Spleen (tissue), 13 donors: ENCODE data around the gene CSE1L. TPM values are rescaled to one million over a fixed set of nuclear protein-coding genes. Genes with fewer than 3 reads are reported as not detected.

ENCODE experiments used
- DNase-seq: peaks from one replicate; pipeline ENCODE4 v3.0.0-alpha.2; 2020
- H3K27ac ChIP-seq, 8 donors: fragments of 200-600 bp; sonication (generic) in 7 of 8; 1 replicate in 4 of 8; 2 replicates in 4 of 8; pipeline versions ENCODE4 v1.5.0 to v1.8.0; 2016 to 2021; ENCODE audit warnings: inconsistent platforms in 4 of 8, mild to moderate bottlenecking in 4 of 8, moderate library complexity in 1 of 8
- H3K27me3 ChIP-seq, 7 donors: fragments of 200-600 bp; sonication (generic) in 6 of 7; replicated peaks in 1 of 7; 1 replicate in 4 of 7; 2 replicates in 3 of 7; pipeline versions ENCODE4 v1.5.0 to v1.8.0; 2016 to 2021; ENCODE audit warnings: inconsistent platforms in 3 of 7, mild to moderate bottlenecking in 1 of 7
- H3K36me3 ChIP-seq, 6 donors: fragments of 200-600 bp; sonication (generic) in 5 of 6; 1 replicate in 4 of 6; 2 replicates in 2 of 6; pipeline versions ENCODE4 v1.5.0 to v1.8.0; 2016 to 2021; ENCODE audit warnings: inconsistent platforms in 2 of 6
- H3K4me1 ChIP-seq, 6 donors: fragments of 200-600 bp; sonication (generic) in 5 of 6; 1 replicate in 3 of 6; 2 replicates in 3 of 6; pipeline versions ENCODE4 v1.5.0 to v1.8.0; 2016 to 2021; ENCODE audit warnings: inconsistent platforms in 3 of 6
- H3K4me3 ChIP-seq, 8 donors: fragments of 200-600 bp; sonication (generic) in 7 of 8; 1 replicate in 4 of 8; 2 replicates in 4 of 8; pipeline versions ENCODE4 v1.5.0 to v1.8.0; 2016 to 2021; ENCODE audit warnings: inconsistent platforms in 4 of 8, mild to moderate bottlenecking in 4 of 8, moderate library complexity in 2 of 8
- H3K9me3 ChIP-seq, 8 donors: fragments of 200-600 bp; sonication (generic) in 7 of 8; 1 replicate in 4 of 8; 2 replicates in 4 of 8; pipeline versions ENCODE4 v1.5.0 to v1.8.0; 2016 to 2021; ENCODE audit warnings: inconsistent platforms in 4 of 8
- POLR2A ChIP-seq, 3 donors: fragments of 450-650 bp; IDR thresholded peaks; one replicate each; pipeline ENCODE4 v1.5.1; 2017; ENCODE audit warnings: antibody characterized with exemption in 3 of 3, mild to moderate bottlenecking in 1 of 3
- POLR2AphosphoS5 ChIP-seq, 3 donors: sonication (generic); formaldehyde crosslinking; IDR thresholded peaks; one replicate each; pipeline ENCODE4 v1.5.1; 2017; ENCODE audit warnings: antibody characterized with exemption in 3 of 3
- WGBS, 5 donors: extraction: QIAGEN DNeasy Blood & Tissue Kit in 3 of 5; methylation state at CpG; one replicate each; pipeline versions ENCODE4 v1.1.5 to v1.1.7; 2013 to 2018; 5-methylcytosine and 5-hydroxymethylcytosine counted together
- intact Hi-C: fragments of 100-400 bp; cut with DNase I; formaldehyde crosslinking; loops from one replicate; pipeline ENCODE4 v1.15.0; 2023; ENCODE audit warnings: low total_unique reads
- long read RNA-seq, 2 donors: transcript quantifications; one replicate each; lab custom pipeline, GENCODE V29; 2026
- polyA plus RNA-seq, 3 donors: library from polyadenylated mRNA; stranded (reverse); fragments of 200-250 nt; gene quantifications; one replicate each; pipeline ENCODE4 v1.2.1, GENCODE V29; 2013
- total RNA-seq, 7 donors: library from RNA; depleted of rRNA in 3 of 7; stranded (reverse); fragments of >200 nt in 3 of 7; fragmentation: NEBNext Ultra II Directional in 4 of 7; extraction: Animal tissue kit (Norgen Biotek cat#: 25700) in 4 of 7; gene quantifications; one replicate each; pipeline versions ENCODE4 v1.1.0 to v1.2.1, GENCODE V29; 2016 to 2021
- TF ChIP-seq, protein P1 (sequence below), 11 experiments: fragments of 200-600 bp in 7 of 11; fragments of 450-650 bp in 4 of 11; sonication (generic) in 4 of 11; IDR thresholded peaks in 8 of 11; conservative IDR thresholded peaks in 3 of 11; 1 replicate in 7 of 11; 2 replicates in 4 of 11; pipeline versions ENCODE4 v1.4.0 to v1.8.0; 2016 to 2021; ENCODE audit warnings: antibody characterized with exemption in 11 of 11, inconsistent platforms in 4 of 11, mild to moderate bottlenecking in 1 of 11
- donor health status: healthy with polysubstance abuse.
- donor health status: DM: no; HTN: no; CAD: no; lungs with moderate emphysema.
- donor health status: DM: no; HTN: no; CAD: no.
- donor health status: Bipolar disorder and iron deficiency.
- donor health status: healthy.
- donor health status: DM: no; HTN: no; CAD: no.
- donor health status: DM: yes; HTN: yes; CAD: no.

The CSE1L gene, protein sequence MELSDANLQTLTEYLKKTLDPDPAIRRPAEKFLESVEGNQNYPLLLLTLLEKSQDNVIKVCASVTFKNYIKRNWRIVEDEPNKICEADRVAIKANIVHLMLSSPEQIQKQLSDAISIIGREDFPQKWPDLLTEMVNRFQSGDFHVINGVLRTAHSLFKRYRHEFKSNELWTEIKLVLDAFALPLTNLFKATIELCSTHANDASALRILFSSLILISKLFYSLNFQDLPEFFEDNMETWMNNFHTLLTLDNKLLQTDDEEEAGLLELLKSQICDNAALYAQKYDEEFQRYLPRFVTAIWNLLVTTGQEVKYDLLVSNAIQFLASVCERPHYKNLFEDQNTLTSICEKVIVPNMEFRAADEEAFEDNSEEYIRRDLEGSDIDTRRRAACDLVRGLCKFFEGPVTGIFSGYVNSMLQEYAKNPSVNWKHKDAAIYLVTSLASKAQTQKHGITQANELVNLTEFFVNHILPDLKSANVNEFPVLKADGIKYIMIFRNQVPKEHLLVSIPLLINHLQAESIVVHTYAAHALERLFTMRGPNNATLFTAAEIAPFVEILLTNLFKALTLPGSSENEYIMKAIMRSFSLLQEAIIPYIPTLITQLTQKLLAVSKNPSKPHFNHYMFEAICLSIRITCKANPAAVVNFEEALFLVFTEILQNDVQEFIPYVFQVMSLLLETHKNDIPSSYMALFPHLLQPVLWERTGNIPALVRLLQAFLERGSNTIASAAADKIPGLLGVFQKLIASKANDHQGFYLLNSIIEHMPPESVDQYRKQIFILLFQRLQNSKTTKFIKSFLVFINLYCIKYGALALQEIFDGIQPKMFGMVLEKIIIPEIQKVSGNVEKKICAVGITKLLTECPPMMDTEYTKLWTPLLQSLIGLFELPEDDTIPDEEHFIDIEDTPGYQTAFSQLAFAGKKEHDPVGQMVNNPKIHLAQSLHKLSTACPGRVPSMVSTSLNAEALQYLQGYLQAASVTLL
- 10 to 100 TPM; 32.0 to 51.5 (median 34.2) TPM for total RNA-seq
- 10 to 100 TPM; 16.7 to 23.0 (median 21.4) TPM for polyA plus RNA-seq
- long read RNA-seq, donor 1, transcript CSE1L-201 (25 exons, 3,553 nt) = major isoform, 7 of 60 reads
- long read RNA-seq, donor 1, partial matches to known transcripts = 52 of 60 reads
- long read RNA-seq, donor 1, other reads (novel, unspliced or antisense) = 0 of 60 reads
- long read RNA-seq, donor 2, transcript CSE1L-201 (25 exons, 3,553 nt) = major isoform, 8 of 53 reads
- long read RNA-seq, donor 2, partial matches to known transcripts = 45 of 53 reads
- long read RNA-seq, donor 2, other reads (novel, unspliced or antisense) = 0 of 53 reads

DNA sequence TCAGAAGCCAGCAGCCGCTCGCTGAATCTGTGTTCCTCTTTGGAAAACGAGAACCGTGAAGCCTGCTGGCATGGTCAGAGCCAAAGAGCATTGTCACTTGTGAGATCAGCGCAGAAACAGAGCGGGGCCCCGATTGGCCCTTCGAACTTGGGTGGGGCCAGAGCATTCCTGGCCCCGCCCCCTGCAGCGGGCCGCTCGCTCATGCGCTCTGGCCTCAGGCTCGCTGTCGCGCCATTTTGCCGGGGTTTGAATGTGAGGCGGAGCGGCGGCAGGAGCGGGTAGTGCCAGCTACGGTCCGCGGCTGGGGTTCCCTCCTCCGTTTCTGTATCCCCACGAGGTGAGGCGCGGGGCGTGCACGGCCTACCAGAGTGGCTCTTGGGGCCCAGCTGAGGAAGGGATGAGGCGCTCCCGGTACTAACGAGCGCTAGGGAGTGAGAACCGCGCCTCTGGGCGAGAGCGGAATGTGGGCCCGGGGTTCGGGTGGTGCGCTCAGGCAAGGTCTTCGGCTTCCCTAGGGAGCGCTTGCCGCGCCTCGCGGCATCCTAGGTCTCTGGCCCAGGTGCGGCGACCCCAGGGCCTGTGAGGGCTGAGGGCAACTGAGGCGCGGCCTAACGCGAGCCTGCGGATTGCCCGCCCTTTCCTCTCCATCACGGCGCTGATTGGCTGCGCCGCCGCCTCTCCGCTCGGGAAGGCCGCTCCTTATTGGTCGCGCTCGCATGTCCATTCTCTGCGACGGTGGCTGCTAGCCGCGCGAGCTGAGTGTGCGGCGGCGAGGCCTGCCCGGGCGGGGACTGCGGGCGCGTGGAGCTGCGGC lies at the start of gene CSE1L:
CSE1L (plus strand) TSS at position 226 of the 814 bp plus-strand sequence. CDS start 12,152 bp downstream, outside the sequence.
- TF ChIP-seq, protein P1, sequence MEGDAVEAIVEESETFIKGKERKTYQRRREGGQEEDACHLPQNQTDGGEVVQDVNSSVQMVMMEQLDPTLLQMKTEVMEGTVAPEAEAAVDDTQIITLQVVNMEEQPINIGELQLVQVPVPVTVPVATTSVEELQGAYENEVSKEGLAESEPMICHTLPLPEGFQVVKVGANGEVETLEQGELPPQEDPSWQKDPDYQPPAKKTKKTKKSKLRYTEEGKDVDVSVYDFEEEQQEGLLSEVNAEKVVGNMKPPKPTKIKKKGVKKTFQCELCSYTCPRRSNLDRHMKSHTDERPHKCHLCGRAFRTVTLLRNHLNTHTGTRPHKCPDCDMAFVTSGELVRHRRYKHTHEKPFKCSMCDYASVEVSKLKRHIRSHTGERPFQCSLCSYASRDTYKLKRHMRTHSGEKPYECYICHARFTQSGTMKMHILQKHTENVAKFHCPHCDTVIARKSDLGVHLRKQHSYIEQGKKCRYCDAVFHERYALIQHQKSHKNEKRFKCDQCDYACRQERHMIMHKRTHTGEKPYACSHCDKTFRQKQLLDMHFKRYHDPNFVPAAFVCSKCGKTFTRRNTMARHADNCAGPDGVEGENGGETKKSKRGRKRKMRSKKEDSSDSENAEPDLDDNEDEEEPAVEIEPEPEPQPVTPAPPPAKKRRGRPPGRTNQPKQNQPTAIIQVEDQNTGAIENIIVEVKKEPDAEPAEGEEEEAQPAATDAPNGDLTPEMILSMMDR (IDR thresholded peaks at IDR 0.05 in 8 of 11, conservative IDR thresholded peaks at IDR 0.05 in 3 of 11) = peak in 8 of 11 experiments; percentile 22 to 69 (median 57)
- TF ChIP-seq POLR2A (IDR thresholded peaks at IDR 0.05) (peak in 2 of 3 donors; percentile 43 to 76), POLR2AphosphoS5 (IDR thresholded peaks at IDR 0.05) (peak; percentile 97 to 99 (median 97))
- peaks cover 0 to 17% (median 4%) of the 10 kb centered on the region in 6 donors for H3K36me3 ChIP-seq
- peak within 1 kb of the TSS; percentile 85 to 100 (median 92) for H3K4me3 ChIP-seq
- no peaks in the 10 kb centered on the region for H3K9me3 ChIP-seq
- peak within 1 kb of the TSS; percentile 91 to 97 (median 94) for H3K27ac ChIP-seq
- WGBS, 5 donors = 0 to 1% (median 0%) methylated on average over 34 to 80 of the region's 80 CpGs
- no peaks in the 10 kb centered on the region for H3K27me3 ChIP-seq
- DNase-seq = peak; percentile 99
- peaks cover 13 to 60% (median 34%) of the 10 kb centered on the region in 6 donors for H3K4me1 ChIP-seq
- intact Hi-C loops = no loop called here

DNA sequence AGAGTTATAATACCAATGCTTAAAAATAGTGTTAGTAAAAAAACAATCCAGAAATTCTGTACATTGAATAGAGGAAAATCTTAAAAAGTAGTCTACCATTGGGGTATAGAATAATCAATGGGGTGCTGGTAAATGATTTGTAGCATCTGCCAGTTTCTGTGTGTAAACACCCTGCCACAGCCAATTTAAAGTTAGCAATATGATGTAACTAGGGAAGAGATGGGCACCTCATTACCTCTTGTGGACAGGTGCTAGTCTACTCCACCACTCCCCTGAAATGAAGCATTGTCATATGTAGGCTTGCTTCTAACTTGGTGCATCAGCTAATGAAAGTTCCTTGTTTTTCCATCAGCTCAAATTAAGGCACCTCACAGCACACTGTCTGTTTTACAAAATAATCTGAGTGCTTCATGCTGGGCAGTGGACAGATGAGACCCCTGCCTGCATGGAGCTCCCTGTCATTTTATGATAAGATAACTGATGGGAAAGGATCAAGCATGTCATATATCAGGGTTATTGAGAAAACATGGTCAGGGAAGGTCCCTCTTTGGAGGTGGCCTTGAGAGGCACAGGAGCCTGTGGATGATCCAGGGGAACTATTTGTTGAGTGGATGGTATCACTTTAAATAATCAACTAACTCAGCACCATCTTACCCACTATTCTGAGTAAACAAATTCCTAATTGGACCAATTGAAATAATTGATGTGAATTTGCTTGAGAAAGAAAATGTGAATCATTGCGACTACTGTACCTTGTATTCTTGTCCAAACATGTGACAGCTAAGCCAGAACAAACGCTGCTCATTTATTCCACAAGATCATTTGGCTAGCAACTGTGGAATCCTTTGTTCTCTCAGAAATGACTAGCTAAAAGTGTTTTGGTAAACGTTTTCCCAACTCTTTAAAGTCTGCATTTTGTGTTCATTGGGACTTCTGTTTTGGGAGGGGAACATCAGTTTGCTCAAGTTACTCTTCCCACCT lies 45.9 kb upstream of the CSE1L start:
- intact Hi-C loops = no loop called here

More for the DNA sequence above, 45.9 kb upstream of the CSE1L start:
- no peaks in the 10 kb centered on the region for H3K27me3 ChIP-seq
- WGBS, 5 donors = 73 to 94% (median 88%) methylated on average over 3 of the region's 3 CpGs
- H3K4me1 ChIP-seq = no peaks in the 10 kb centered on the region
- H3K9me3 ChIP-seq = no peaks in the 10 kb centered on the region
- H3K27ac ChIP-seq = no peak overlapping the region
- TF ChIP-seq POLR2AphosphoS5 (IDR thresholded peaks at IDR 0.05) (no peak), POLR2A (IDR thresholded peaks at IDR 0.05) (no peak)
- TF ChIP-seq, protein P1 (IDR thresholded peaks at IDR 0.05 in 8 of 11, conservative IDR thresholded peaks at IDR 0.05 in 3 of 11) = no peak
- no peak for DNase-seq
- H3K36me3 ChIP-seq = peaks cover 6 to 100% (median 83%) of the 10 kb centered on the region in 6 donors
- no peak overlapping the region for H3K4me3 ChIP-seq
